GM21526 (cell line): ENCODE measurements around the gene PIK3R5.
"Not testable (repeated sequence)": the region's sequence is repeated elsewhere in the genome, so short reads cannot be mapped to it uniquely, and the experiment has no call there.

ENCODE experiments used
- ATAC-seq: cut with Tn5 transposase; IDR thresholded peaks from one replicate; pipeline ENCODE4 v1.9.1; 2021; ENCODE audit warnings: moderate library complexity; ENCODE audit not compliant: unreplicated experiment, low FRiP score

The PIK3R5 gene

DNA sequence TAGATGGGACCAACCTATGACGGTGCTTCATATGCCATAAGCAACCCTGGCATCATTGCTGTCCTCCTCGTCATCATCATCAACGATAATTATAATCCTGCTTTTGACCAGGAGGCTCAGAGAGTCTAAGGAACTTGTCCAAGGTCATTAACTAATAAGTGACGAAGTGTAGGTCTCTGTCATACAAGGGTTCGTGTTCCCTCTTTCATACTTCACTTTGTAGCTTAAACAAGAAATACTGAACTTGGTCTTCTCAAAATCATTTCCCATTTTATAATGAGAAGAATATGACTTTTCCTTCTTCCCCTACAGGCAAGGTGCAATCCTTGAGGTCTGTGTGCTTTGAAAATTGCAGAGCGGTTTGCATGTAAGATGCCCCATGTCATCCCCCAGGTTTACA is 66.9 kb downstream of the PIK3R5 start:
- ATAC-seq, result no peak

DNA sequence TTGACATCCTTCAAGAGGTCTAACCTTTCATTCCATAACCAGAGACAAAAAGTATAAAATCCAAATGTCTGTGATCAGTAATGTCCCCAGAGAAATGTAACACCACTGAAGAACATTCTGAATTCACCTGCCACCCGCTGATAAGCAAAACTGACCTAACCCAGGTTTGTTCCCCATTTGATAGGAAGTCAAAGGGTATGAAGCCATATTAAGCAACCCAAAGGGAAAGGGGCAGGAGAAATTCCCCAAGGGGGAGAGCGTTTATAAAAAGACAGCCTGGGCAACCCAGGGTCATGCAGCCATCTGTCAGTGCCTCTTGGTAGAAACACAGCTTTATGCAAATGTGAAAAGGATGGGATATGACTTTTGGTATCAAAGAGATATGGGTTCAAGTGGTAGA is 67.4 kb downstream of the PIK3R5 start:
- no peak for ATAC-seq

DNA sequence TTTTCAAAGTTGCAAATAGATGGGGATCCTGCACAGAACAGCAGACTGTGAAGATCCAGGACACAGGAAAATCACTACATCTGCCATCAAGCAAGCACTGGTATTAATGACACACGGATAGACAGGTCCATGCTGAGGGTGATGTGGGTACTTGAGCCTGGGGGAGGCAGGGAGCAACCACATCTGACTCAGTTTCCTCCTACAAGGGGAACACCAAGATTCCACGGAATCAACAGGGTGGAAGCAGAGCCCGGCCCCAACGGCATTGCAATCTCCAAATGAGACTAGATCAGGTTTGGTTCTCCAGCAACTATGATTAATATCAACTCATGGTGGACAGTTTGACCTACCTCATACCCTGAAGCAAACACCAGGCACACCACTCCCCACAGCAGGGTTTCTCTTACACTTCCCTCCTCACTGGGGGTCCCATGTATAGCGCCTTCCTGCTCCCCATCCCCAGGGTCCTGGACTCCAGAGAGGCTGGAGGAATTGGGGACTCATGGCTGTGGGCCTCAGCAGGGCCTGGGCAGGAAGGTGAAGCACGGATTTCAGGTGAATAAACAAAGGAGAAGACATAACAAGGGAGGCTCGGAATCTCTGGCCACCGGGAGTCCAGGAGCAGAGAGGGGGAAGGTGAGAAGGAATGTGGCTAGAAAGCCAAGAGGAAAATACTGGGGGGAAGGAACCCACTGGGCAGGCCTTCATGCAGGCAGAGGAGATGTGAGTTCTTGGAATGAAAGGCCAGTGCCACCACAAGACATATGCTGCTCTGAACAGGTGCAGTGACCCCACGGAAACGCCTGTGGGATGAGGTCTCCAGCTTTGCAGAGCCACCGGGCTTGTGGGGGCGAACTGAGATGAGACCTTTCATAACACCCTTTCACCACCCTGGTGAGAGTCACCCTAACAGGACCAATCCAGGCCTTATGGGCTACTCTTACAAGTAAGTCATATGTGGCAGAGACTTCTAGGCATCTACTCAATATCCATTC is 68.6 kb downstream of the PIK3R5 start:
- ATAC-seq, result no peak

DNA sequence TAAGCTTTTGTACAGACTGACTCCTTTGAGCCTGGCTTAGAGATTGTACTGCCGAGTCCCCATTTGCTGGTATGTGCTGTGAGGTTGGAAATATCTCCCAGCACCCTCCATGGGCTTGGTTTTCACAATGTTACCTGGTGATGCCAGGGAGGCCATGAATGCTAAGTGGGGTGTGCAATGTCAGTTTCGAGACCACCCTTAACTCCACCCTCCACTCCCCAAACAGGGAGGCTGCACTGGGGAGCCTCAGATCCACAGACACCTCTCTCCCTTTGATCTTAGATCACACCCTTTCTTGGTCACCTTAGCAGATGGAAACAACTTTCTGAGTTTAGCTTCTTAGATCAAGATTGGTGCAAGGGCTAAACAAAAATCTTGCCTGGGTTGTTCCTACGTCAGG is 69.4 kb downstream of the PIK3R5 start:
- no peak for ATAC-seq

DNA sequence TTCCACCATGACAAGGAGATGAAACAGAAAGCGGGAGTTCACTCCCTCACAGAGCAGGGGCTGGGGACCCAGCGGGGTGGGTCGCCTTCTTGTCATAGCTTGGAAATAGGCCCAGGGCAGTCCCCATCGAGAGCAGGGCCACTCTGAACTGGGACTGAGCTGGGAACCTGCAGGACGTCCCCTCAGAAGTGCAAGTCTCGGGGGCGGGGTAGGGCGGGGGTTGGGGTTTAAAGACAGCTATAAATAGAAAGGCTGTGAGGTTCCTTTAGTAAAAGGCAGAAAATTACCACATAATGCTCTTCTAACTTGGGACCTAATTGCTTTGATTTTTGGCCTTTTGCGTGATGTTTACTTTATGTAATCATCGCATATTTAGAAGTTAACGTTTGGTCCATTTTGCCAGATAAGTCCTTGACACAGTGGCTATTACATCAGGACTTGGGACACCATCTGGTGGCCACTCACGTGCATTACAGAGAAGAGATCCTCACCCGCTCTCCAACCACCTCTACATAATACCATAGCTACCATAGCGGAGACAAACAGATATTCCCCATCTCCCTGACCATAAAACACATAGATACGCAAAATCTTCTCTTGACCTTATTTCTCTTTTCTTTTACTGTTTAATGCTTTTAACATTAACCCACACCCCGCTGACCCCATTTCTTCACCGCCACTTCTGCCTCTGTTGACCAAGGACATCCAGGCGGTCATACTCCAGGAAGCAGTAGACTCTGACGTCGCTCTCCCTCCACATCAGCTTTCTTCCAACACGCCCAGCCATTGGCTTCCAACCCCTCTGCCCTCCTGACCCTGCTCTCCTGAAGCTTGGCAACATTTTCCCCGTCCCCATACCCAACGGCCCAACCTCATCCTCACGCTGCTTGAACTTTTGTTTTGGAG is 70.6 kb downstream of the PIK3R5 start:
- ATAC-seq, result peak; percentile 34

DNA sequence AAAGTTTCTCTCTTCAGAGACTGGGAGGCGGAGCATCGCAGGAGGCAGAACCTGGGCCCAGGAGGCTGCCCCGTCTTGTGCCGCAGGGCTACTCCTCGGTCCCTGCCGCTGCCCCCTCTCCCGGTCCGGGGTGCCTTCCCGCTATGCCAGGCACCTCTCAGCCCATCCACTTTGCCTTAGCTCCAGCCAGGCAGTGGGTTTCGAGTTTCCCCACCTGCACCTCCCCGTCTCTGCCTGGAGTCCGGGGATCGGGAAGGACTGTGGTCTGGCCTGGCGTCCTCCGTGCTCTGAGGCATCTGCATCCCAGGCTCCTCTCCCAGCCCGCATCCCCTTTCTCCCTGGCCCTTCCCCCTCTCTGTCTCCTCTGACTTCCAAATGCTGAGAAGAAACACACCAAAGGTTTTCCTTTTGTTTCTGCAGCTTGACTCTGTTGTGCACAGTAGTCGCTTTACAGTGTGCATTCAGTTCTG is 71.3 kb downstream of the PIK3R5 start:
- ATAC-seq, result no peak

DNA sequence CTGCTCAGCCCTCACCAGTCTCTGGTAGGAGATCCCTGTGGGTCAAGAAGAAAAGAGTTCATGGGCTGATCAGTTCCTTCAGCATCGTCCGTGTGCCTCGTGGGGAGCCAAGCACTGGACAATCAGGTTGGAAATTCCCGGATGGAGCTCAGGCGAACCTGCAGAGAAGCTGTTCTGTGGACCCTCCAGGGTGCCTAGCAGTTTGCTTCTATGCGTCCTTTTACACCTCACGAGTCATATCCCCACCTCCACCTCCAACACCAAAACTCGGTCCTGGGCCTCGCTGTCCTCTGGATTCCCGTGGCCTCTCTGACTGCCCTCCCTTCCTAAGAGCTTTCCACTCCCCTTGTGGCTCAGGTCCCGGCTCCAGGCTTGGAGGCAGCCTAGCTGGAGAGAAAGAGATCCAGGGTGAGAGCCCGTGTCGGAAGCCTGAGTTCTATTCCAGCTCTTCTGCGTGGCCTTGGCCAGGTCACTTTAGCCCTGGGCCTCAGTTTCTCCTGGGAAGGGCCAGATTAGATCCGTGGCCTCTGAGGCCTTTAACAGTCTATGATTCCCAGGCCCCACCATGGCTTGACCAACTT is 71.8 kb downstream of the PIK3R5 start:
- no peak for ATAC-seq

DNA sequence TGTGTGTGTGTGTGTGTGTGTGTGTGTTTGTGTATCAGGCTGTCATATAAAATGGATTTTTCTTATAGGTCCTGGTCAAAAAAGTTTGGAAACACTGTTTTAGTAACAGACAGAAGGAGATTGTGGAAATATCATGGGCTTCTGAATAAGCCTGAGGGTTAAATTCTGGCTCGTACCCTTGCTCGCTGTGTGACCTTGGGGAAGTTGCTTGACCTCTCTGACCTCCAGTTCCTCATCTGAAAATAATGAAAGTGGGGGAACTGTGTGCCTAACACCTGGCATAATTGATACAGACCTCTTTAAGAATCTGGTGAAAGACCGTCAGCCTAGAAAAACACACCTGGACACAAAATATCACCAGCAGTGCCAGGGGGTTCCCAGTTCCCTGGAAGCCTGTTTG is 72.4 kb downstream of the PIK3R5 start:
- ATAC-seq, result no peak

DNA sequence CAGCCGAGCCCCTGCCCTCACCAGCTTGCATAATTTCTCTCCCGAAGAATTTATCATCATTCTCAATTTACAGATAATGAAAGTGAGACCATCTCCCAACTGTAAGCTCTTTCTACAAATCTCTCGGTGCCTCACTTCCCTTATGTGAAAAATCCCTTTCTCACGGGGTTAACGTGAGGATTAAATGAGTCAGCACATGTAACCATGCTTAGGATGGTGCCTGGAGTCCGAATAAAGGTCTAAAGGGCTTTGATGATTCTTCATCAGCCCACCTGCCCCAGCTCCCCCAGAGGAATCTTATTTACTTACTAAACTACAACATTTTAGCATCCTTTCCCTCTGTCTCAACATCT is 73.2 kb downstream of the PIK3R5 start:
- ATAC-seq, result peak; percentile 35

DNA sequence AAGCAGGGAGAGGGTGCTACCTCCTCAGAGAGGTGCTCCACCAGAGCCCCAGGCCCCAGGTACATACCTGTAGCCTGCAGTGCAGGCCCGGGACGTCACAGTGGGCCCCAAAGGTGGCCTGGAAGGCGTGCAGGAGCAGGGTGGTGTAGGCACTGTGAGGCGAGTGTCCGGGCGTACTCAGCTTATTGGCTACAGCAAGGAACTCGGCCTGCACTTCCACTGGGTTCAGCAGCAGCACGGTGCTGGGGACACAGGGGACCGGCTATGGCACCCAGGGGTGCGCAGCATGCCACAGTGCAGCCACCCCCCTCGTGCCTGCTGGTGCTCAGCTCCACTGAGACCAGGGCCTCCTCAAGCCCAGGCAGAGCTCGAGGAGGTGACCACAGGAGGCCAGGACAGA is 74.8 kb downstream of the PIK3R5 start:
- ATAC-seq, result no peak

DNA sequence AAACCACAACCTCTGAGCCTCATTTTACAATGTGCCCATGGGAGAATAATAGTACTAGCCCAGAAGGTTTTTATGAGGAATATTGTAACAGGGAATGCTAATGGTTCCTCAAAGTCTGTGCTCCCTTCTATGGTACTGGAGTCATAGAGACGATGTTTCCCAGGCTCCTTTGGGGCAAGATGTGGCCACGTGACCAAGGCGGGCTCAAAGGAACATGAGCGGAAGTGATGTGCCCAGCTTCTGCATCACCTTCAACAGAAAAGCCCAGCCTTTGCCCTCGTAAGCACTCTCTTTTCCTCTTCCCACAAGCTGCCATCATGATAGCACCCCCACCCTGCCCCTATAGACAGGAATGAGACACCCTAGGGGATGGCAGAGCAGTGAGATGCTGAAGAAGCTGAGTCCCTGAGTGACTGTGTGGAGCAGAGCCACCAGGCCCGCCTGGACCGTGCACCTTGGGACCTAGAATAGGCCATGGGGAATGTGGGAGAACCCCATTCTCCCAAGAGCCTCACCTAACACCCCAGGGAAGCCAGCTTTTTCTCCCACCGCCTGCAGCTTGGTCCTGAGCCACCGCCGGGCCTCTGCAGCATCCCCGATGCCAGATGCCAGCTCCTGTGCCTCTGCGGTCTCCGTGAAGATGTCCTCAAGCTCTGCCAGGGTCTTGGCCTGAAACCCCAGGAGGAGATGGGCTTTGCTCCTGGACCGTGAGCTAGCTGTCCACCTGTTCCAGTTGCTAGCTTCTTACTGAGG is 75.9 kb downstream of the PIK3R5 start:
- ATAC-seq, result no peak

DNA sequence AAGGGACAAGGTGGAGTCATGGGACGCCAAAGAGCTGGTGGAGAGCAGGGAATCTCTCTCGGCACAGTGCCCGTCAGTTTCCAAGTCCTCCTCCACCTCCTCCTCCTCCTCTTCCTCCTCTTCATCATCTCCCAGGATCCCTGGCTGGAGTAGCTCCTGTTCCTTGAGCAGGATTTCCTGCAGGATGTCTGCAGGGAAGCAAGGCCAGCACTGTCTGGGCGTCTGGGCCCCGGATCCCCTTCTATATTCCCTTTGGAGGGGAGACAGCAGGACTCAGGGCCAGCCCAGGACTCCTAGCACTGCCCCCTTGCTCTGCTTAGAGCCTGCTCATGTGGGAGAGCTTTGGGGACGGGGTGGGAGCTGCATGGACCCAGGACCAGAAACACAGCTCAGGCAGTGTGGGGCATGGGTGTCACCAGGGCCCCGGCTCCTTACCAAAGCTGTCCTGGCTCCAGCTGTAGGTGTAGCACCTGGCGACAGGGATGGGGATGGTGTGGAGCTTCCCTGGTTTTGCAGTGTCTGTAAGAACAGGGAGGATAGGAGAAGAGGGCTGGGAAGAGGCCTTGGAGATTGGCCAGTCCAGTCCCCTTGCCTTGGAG is 76.7 kb downstream of the PIK3R5 start:
- no peak for ATAC-seq

DNA sequence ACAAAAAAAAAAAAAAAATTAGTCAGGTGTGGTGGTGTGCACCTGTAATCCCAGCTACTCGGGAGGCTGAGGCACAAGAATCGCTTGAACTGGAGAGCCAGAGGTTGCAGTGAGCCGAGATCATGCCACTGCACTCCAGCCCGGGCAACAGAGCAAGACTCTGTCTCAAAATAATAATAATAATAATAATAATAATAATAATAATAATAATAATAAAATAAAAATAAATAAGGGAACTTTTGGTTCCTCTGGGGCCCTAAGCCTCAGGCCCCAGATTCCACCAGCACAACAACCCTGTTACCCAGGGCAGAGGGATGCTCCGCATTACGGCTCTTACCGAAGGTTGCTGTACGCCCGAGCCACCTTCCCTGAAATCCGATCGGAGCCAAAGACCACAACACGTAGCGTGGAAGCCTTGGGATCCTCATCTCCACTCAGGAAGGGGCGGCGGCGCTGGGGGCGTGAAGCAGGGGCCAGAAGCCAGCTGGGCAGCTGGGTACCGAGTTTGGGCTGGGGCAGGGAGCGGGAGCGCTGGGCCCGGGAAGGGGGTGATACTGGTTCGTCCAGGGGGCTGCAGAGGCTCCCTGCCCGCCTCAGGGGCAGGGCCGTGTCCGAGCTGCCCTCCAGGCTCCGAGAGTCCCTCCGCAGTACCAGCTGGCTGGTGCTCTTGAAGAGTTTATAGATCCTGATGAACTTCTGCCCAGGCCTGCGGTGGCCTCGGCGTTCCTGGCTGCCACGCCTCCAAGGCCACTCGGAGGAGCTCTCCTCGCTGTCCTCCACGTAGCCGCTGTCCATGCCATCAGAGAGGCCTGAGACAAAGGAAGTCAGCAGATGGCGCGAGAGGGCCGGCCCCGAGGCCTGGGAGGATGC is 77.4 kb downstream of the PIK3R5 start:
- no peak for ATAC-seq

DNA sequence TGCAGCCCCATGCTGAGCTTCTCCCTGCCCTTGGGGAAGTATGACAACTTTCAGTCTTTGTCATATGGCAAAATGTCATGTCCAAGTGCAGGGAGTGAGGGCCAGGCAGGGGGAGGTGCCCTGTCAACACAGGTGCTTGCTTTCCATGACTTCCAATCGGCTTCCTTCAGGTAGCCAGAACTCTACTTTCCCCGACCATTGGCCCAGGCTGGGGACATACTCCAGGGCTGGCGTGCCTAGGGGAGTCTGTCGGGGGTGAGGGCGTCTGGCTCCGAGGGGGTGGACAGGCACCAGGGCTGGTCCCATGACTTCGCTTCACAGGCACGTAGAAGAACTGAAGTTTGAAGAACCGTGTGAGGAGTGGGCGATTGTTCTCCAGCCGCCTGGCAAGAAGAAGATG is 78.2 kb downstream of the PIK3R5 start:
- ATAC-seq, result no peak

DNA sequence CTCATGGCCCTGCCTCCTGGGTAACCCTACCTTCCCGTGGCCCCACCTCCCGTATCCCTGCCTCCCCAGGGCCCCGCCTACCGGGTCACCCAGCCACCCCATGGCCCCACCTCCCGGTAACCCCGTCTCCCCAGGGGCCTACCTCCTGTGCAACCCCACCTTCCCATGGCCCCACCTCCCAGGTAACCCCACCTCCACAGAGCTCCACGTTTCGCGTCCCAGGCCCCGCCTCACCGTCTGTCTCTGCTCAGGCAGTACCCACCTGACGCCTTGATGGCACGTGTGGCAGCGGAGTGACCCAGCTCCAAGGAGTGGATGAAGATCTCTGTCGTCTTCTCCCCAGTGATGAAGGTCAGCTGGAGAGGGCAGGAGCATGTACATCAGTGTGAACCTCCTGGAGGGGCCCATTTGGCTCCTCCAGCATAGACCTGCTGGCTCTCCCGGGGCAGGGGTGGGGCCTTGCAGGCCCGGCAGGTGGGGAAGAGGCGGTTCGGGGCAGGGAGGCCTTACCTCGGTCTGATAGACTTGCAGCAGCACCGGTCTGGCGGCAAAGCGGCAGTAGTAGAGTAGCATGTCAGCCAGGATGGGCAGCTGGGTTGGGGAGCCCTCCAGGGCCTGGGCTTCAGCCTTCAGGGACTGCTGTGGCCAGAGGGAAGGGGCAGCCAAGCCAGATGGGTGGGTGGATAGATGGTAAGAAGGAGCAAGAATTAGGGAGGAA is 79.4 kb downstream of the PIK3R5 start:
- no peak for ATAC-seq

DNA sequence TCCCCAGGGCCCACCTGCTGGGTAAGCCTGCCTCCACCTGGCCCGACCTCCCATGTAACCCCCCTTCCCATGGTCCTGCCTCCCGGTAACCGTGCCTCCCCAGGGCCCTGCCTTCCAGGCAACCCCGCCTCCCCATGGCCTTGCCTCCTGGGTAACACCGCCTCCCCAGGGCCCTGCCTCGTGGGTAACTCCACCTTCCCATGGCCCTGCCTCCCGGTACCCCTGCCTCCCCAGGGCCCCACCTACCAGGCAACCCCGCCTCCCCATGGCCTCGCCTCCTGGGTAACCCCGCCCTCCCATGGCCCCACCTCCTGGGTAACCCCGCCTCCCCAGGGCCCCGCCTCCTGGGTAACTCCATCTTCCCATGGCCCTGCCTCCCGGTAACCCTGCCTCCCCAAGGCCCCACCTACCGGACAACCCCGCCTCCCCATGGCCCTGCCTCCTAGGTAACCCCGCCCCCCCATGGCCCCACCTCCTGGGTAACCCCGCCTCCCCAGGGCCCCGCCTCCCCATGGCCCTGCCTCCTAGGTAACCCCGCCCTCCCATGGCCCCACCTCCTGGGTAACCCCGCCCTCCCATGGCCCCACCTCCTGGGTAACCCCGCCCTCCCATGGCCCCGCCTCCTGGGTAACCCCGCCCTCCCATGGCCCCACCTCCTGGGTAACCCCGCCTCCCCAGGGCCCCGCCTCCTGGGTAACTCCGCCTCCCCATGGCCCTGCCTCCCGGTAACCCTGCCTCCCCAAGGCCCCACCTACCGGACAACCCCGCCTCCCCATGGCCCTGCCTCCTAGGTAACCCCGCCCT is 80.1 kb downstream of the PIK3R5 start:
- ATAC-seq, result not testable (repeated sequence)

DNA sequence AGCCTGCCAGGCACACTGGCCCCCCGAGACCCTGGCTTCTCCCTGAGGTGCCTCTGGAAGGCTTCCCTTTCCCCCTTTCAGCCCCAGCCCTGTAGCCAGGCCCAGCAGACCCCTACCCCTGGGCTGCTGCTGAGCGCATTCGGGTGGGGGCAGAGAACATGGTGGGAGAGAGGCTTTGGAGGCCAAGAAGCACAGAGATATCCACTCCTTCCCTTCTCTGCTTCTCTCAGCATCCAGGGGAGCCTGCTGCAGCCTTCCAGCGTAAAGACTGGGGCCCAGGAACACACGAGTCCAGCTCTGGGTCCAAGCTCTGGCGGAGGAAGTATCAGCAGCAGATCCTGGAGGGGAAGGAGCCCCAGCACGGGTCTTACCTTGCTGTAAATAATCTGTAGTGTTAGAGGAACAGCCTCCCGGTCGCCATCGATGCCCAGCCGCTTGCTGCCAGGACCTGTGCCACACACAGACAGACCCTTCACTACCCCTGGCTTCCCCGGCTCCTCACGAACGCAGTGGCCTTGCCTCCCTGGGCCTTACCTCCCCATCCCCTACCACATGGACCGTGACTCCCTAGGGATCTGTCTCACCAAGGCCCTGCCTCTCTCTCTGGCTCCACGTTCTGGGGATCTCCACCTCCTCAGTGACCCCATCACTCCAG is 81.0 kb downstream of the PIK3R5 start:
- no peak for ATAC-seq
